Left hindlimb (tissue), 1 donor: ENCODE data around the gene MYCL.

Experiments used
- DNase-seq: peaks from one replicate; pipeline ENCODE4 v3.0.0-alpha.2; 2018

The MYCL gene

DNA sequence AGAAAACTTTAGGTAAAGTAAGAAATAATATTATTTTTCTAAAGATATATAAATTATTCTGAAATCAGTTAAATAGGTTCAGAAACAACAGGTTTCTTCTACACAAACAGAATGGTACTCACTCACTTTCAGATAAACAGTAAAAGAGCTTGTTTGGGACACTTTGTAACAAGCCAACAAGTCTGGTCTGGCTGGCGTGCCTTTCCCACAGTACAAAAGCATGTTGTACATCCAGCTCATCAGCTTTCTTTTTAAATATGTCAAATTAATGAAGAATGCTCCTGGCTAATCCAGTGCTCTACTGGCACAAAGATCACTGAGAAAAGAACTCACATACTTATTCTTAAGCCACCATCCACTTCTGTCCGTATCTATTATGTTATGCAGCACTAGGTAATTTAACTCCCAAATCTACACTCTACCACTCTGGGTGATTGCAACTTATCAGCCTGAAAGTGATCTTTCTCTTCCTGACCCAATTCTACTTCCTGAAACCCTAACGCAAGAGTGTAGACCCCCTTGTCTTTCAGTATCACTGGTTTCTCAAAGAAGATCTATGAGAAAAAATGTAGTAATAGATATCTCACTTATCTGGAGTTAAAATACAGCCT, 51.0 kb downstream of the MYCL start:
- DNase-seq, result no peak

DNA sequence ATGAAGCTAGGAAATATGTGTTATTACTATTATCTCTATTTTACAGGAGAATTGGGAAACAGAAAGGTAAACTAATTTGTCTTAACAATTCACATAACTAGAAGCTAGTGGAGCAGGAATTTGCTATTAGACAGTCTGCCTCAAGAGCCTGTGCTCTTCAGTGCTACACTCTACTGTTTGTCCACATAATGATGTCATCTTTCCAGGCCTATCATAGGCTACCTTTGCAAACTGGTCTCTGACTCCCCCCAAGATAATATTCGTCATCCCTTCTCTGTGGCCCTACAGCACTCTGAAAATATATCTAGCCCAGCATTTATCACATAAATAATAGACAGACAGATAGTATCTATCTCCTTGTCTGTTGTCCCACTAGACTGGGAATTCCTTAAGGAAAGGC, 52.5 kb downstream of the MYCL start:
- no peak for DNase-seq

DNA sequence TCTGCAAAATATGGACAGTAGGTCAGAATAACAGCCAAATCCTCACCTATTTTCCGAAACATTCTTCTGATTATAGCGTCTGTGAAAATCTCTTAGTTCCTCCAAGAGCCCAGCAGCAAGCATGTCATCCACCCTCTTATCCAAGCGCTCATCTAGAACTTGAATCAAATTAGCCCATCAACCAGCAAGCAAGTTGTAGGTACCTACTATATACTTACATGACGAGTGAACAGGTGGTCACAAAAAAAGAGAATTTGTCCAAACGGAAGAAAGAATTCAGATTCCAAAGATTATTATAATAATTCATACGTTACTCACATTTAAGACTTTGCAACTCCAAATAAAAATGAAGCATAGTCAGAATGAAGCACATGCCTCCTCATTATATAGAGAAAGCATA, 53.8 kb downstream of the MYCL start:
- DNase-seq, result no peak

DNA sequence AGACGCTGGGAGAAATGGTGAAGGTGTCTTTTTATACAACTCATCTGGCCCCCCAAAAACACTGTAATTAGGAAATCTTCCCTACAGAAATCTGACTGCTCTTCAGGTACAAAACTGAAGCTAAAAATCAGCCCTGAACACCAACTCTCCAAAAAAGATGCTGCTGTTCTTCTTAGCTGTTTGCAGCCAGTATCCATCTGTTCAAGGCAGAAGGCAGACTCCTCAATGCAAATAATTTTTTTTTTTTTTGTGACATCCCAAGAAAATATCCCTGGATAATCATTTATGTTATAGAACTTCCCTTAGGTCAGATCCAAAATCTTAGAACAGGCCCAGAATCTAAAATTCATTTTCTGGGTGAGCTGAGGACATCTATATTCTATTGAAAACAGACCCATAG, 54.9 kb downstream of the MYCL start:
- no peak for DNase-seq

DNA sequence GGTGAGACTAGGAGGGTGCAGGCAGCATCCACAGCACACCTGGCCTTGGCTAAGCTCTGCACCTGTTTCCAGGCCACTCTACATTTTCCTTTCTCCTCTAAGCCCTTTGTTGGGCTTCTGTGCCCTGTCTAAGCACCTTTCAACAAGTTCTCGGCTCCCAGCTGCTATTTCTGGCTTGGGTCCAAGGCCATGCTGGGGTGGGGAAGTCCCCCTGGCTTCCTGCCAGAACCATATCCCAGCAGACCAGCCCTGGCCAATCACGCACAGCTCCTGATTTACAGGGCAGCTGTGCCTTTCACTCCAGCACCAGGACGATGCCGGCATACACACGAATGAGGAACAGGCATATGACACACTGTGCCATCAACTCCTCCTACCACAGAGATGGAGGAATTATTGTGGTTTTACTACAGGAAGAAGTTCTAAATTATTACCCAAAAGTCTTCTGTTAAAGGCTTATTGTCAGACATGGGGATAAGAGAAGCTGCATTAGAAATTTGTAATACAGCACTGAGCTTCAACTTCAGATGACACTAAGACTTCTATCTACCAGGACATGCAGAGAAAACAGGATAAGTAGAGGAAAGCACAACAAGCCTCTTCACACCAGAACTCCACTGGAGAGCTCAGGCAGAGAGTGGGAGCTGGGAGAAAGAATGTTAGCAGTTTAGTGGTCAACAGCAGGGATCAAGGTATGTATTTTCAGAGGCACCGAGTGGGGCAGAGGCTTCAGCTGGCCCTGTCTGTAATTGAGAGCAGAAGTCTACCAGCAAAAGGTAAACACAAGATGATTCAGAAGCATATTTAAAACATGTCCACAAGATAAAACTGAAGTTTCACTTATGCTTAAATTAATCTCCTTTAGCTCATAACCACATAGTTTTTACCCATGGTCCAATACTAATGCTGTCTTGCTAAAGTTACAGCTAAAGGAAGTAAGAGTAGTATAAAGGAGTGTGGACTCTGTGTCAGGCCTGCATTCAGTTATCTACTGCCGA, 55.8 kb downstream of the MYCL start:
- DNase-seq, result peak; percentile 90
